Activated B cell treated with CpG ODN at 0.5 μM for 24 hours (primary cell): Measurements from ENCODE around the gene RPF1. TPM values are rescaled to one million over a fixed set of nuclear protein-coding genes. Genes with fewer than 3 reads are reported as not detected.

Experiments
- ATAC-seq: fragments of 200-7000 bp; cut with Tn5 transposase; one replicate; pipeline ENCODE4 v1.10.0; 2021; ENCODE audit warnings: low read depth, mild to moderate bottlenecking, moderate library complexity
- CTCF ChIA-PET: fragments of 350-600 bp; sonication (Branson Sonifier 250); formaldehyde crosslinking; loops from one replicate; lab custom pipeline; 2021; ENCODE audit warnings: antibody characterized with exemption; lab: Charles Lee
- POLR2A ChIA-PET: fragments of 350-600 bp; sonication (Branson Sonifier 250); formaldehyde crosslinking; loops from one replicate; lab custom pipeline; 2021; ENCODE audit warnings: antibody characterized with exemption; lab: Charles Lee
- DNase-seq: peaks from one replicate; pipeline ENCODE4 v3.0.0; 2022
- H3K27ac Mint-ChIP-seq: one replicate; pipeline ENCODE4 v1.8.0; 2020; ENCODE audit warnings: mixed read lengths
- H3K27me3 Mint-ChIP-seq: one replicate; pipeline ENCODE4 v1.8.0; 2021; ENCODE audit warnings: mixed read lengths
- H3K36me3 Mint-ChIP-seq: one replicate; pipeline ENCODE4 v1.8.0; 2021; ENCODE audit warnings: low read depth, mixed read lengths
- H3K4me1 Mint-ChIP-seq: one replicate; pipeline ENCODE4 v1.8.0; 2021; ENCODE audit warnings: mixed read lengths
- H3K4me3 Mint-ChIP-seq: one replicate; pipeline ENCODE4 v1.8.0; 2020; ENCODE audit warnings: mild to moderate bottlenecking, mixed read lengths
- H3K9me3 Mint-ChIP-seq: one replicate; pipeline ENCODE4 v1.8.0; 2020; ENCODE audit warnings: mixed read lengths
- CTCF ChIP-seq: fragments of 200-600 bp; IDR thresholded peaks from one replicate; pipeline ENCODE4 v1.8.0; 2022; ENCODE audit warnings: antibody characterized with exemption, mild to moderate bottlenecking
- intact Hi-C: fragments of 100-400 bp; cut with micrococcal nuclease; formaldehyde crosslinking; loops from one replicate; pipeline ENCODE4 v1.15.1; 2024
- total RNA-seq: library from RNA; stranded (reverse); gene quantifications from 2 replicates; pipeline ENCODE4 v1.2.3, GENCODE V29; 2022

Gene RPF1
- total RNA-seq, 1 donor from 2014 or later = 42.8 TPM

- intact Hi-C loops = loop anchor here (1.0 kb wide), 6 partner anchors 26 to 210 kb away; partner anchors contain the start of genes CTBS, GNG5, SPATA1 and SSX2IP
- peaks cover 11% of the 10 kb centered on the region for H3K9me3 Mint-ChIP-seq
- H3K27ac Mint-ChIP-seq = peak overlapping the region; percentile 97
- ATAC-seq = no peak
- no peak for TF ChIP-seq CTCF
- H3K4me3 Mint-ChIP-seq = peak overlapping the region; percentile 97
- peaks cover 18% of the 10 kb centered on the region for H3K27me3 Mint-ChIP-seq
- peaks cover 37% of the 10 kb centered on the region for H3K4me1 Mint-ChIP-seq
- ChIA-PET POLR2A (interaction anchor here (0.5 to 5.7 kb wide), 9 partner anchors 10 to 444 kb away, joined by 3 to 52 read pairs (median 4); partner anchors contain the start of genes CTBS, GNG5, PRKACB and SPATA1), CTCF (interaction anchor here (1.4 to 2.1 kb wide), 3 partner anchors 26 to 338 kb away, joined by 5 to 8 read pairs (median 7); partner anchors contain the start of genes CTBS, GNG5 and SPATA1)
- no peak for DNase-seq
- peaks cover 54% of the 10 kb centered on the region for H3K36me3 Mint-ChIP-seq
Measured at GRCh38 chr1:84479998-84480397, 932 bp downstream of the RPF1 start.

GRCh38 chr1:84480650-84481049, 1.6 kb downstream of the RPF1 start:
- ChIA-PET CTCF (interaction anchor here (1.4 to 2.1 kb wide), 4 partner anchors 26 to 339 kb away, joined by 4 to 8 read pairs (median 6); partner anchors contain the start of genes CTBS, GNG5 and SPATA1), POLR2A (interaction anchor here (1.0 to 5.7 kb wide), 4 partner anchors 9 to 93 kb away, joined by 4 to 52 read pairs (median 14); partner anchors contain the start of genes CTBS, GNG5 and SPATA1)
- no peak for TF ChIP-seq CTCF
- no peak for ATAC-seq
- peaks cover 37% of the 10 kb centered on the region for H3K4me1 Mint-ChIP-seq
- peaks cover 16% of the 10 kb centered on the region for H3K27me3 Mint-ChIP-seq
- H3K9me3 Mint-ChIP-seq = peaks cover 11% of the 10 kb centered on the region
- H3K36me3 Mint-ChIP-seq = peaks cover 61% of the 10 kb centered on the region
- intact Hi-C loops = no loop called here
- no peak overlapping the region for H3K27ac Mint-ChIP-seq
- H3K4me3 Mint-ChIP-seq = peak overlapping the region; percentile 50
- DNase-seq = no peak

GRCh38 chr1:84481317-84481716, 2.3 kb downstream of the RPF1 start:
- peaks cover 14% of the 10 kb centered on the region for H3K9me3 Mint-ChIP-seq
- ChIA-PET POLR2A (interaction anchor here (1.2 to 5.7 kb wide), 2 partner anchors 24 to 93 kb away, joined by 5 to 52 read pairs; partner anchors contain the start of genes CTBS, GNG5 and SPATA1), CTCF (interaction anchor here (1.9 kb wide), 1 partner anchor 46 kb away, joined by 4 read pairs; no protein-coding TSS in a partner anchor)
- peak overlapping the region; percentile 9 for H3K4me3 Mint-ChIP-seq
- intact Hi-C loops = no loop called here
- no peak overlapping the region for H3K27ac Mint-ChIP-seq
- H3K27me3 Mint-ChIP-seq = peaks cover 12% of the 10 kb centered on the region
- peaks cover 66% of the 10 kb centered on the region for H3K36me3 Mint-ChIP-seq
- DNase-seq (no peak), ATAC-seq (no peak)
- no peak for TF ChIP-seq CTCF
- peaks cover 42% of the 10 kb centered on the region for H3K4me1 Mint-ChIP-seq

- intact Hi-C loops = no loop called here
- POLR2A ChIA-PET = no interaction called here
- no peak for TF ChIP-seq CTCF
- Mint-ChIP-seq H3K36me3 (peaks cover 83% of the 10 kb centered on the region), H3K27me3 (no peaks in the 10 kb centered on the region), H3K27ac (no peak overlapping the region), H3K4me3 (no peak overlapping the region), H3K9me3 (peaks cover 3% of the 10 kb centered on the region), H3K4me1 (peaks cover 15% of the 10 kb centered on the region)
- DNase-seq (no peak), ATAC-seq (no peak)
- CTCF ChIA-PET = no interaction called here
Measured at GRCh38 chr1:84488107-84488506, 9.0 kb downstream of the RPF1 start.

GRCh38 chr1:84489766-84490165, 10.7 kb downstream of the RPF1 start:
- peaks cover 3% of the 10 kb centered on the region for H3K9me3 Mint-ChIP-seq
- POLR2A ChIA-PET = interaction anchor here (1.2 to 1.5 kb wide), 2 partner anchors 10 to 16 kb away, joined by 4 to 5 read pairs; partner anchors contain the start of genes GNG5 and SPATA1
- H3K36me3 Mint-ChIP-seq = peaks cover 81% of the 10 kb centered on the region
- TF ChIP-seq CTCF = no peak
- no peak for DNase-seq
- no peak overlapping the region for H3K27ac Mint-ChIP-seq
- ATAC-seq = no peak
- H3K4me1 Mint-ChIP-seq = peaks cover 13% of the 10 kb centered on the region
- no peak overlapping the region for H3K4me3 Mint-ChIP-seq
- intact Hi-C loops = no loop called here
- no peaks in the 10 kb centered on the region for H3K27me3 Mint-ChIP-seq
- CTCF ChIA-PET = no interaction called here
